ENCODE results near the gene ZMYND8.

DNA sequence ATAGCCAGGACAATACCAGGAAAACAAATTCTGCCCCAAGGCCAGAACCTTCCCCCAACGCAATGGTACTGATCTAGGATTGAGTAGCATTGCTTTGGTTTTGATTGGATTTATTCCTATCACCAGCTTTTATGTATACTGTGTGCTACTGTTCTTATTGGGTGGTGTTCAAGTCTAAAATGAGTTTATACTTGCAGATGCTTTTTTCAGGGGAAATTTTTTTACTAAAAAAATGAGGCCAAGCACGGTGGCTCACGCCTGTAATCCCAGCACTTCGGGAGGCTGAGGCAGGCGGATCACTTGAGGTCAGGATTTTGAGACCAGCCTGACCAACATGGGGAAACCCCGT lies 116.8 kb downstream of the ZMYND8 start:
- TF ChIP-seq EZH2 (IDR thresholded peaks at IDR 0.05; ENCODE audit: low read depth, low read length, severe bottlenecking): no peak
- no peak for TF ChIP-seq CTCF (IDR thresholded peaks at IDR 0.05; ENCODE audit: control extremely low read depth in 1 of 3, insufficient read depth in 1 of 3, low read depth in 1 of 3, low read length in 3 of 3)
- TF ChIP-seq CBX5 (IDR thresholded peaks at IDR 0.05; ENCODE audit: low read depth, low read length): no peak
- TF ChIP-seq ATF3 (IDR thresholded peaks at IDR 0.05; ENCODE audit: insufficient read depth, low read depth, low read length): no peak
- TF ChIP-seq EP300 (IDR thresholded peaks at IDR 0.05; ENCODE audit: borderline replicate concordance in 1 of 2, low read depth in 2 of 2, low read length in 2 of 2): no peak
- TF ChIP-seq, protein P1, sequence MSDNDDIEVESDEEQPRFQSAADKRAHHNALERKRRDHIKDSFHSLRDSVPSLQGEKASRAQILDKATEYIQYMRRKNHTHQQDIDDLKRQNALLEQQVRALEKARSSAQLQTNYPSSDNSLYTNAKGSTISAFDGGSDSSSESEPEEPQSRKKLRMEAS (IDR thresholded peaks at IDR 0.05): no peak
- TF ChIP-seq POLR2A (IDR thresholded peaks at IDR 0.05; ENCODE audit: control extremely low read depth in 1 of 2, low read depth in 2 of 2, low read length in 2 of 2): no peak
- TF ChIP-seq POLR2AphosphoS5 (IDR thresholded peaks at IDR 0.05; ENCODE audit: low read depth, low read length): no peak
- no peak for TF ChIP-seq SUZ12 (IDR thresholded peaks at IDR 0.05; ENCODE audit: low read length)
- no peak for TF ChIP-seq YY1 (IDR thresholded peaks at IDR 0.05; ENCODE audit: low read depth, low read length)
- TF ChIP-seq, protein P2, sequence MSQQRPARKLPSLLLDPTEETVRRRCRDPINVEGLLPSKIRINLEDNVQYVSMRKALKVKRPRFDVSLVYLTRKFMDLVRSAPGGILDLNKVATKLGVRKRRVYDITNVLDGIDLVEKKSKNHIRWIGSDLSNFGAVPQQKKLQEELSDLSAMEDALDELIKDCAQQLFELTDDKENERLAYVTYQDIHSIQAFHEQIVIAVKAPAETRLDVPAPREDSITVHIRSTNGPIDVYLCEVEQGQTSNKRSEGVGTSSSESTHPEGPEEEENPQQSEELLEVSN (IDR thresholded peaks at IDR 0.05): no peak
- TF ChIP-seq RBBP5 (IDR thresholded peaks at IDR 0.05; ENCODE audit: borderline replicate concordance, low read depth, low read length): no peak

Measured in H1 (cell line).